GM08714 (cell line): Measurements from ENCODE around the gene NAAA.
"Not testable (repeated sequence)": the region's sequence is repeated elsewhere in the genome, so short reads cannot be mapped to it uniquely, and the experiment has no call there.

Experiments used
- H3K4me3 ChIP-seq: fragments of 200-500 bp; sonication (Bioruptor generic); 2 replicates; pipeline ENCODE4 v1.5.1; 2014; ENCODE audit warnings: mild to moderate bottlenecking, low read length, inconsistent platforms
- ZNF274 ChIP-seq: IDR thresholded peaks from 2 replicates; pipeline ENCODE4 v1.6.1; 2012; ENCODE audit warnings: mild to moderate bottlenecking, low read depth, low read length

The NAAA gene

GRCh38 chr4:75939890-75940691, 722 bp downstream of the NAAA start:
- peak overlapping the region; percentile 56; the same call in 1 of the 2 replicates for H3K4me3 ChIP-seq
- no peak for TF ChIP-seq ZNF274

GRCh38 chr4:75935628-75936027, 5.2 kb downstream of the NAAA start:
- TF ChIP-seq ZNF274 = no peak
- no peak overlapping the region for H3K4me3 ChIP-seq

DNA sequence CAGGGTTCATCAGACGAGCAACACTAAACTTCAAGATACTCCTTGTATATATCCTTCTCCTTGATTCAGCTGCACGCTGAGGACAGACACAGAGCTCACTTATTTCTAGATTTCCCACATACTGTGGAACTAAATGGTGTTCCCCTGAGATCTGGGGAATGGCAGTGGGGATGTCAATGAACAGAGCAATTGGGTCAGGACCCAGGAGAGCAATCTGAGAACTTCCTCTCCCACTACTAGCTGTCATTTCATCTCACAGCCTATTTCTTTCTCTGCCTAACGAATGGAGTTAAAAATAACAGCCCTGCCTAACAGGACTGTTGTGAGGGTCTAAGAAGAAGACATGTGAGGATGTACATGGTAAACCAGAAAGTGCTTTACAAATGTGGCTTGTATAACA, 10.7 kb downstream of the NAAA start:
- no peak for TF ChIP-seq ZNF274
- H3K4me3 ChIP-seq = no peak overlapping the region

- not testable (repeated sequence) for H3K4me3 ChIP-seq
These were observed 15.9 kb downstream of the NAAA start for GRCh38 chr4:75924916-75925315.

DNA sequence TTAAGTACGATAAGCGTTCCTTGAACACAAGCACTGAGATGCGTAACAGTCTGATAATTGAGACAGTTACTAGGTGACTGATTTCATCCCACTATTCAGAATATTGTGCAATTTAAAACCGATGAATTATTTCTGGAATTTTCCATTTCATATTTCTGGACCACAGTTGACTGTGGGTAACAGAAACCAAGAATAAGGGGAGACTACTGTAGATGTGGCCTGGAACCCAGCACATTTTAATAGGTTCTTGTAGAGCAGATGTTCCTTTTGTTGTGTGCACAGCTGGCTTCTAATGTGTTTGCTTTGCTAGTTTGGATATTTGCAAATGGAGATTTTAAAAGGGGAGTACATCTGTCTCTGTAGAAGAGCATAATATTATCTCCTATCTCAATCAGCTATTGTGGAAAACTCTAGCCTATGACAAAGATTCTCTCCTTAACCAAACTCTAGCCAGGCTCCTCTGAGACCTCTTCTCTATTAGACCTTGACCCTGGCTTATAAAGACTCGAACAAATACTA, 16.4 kb downstream of the NAAA start:
- H3K4me3 ChIP-seq = no peak overlapping the region
- TF ChIP-seq ZNF274 = no peak

GRCh38 chr4:75922588-75922987, 18.2 kb downstream of the NAAA start:
- no peak for TF ChIP-seq ZNF274

DNA sequence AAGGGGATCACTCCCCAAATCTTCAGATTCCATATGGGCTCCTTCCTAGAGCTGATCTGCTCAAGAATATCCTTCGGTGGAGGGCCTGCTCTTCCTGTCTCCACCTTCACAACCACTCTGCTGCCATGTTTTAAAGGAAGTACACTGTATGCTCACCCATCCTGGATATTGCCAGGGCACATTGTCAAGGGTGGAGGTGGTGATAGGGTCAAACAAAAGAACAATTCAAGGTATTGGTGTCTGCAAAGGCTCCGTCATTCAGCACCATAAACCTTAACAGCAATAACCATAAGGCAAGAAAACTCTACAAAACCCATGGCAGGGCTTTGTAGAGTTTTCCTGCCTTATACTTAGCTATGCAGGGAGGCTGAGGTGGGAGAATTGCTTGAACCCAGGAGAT, 18.9 kb downstream of the NAAA start:
- no peak for TF ChIP-seq ZNF274

More at GRCh38 chr4:75922588-75922987, 18.2 kb downstream of the NAAA start:
- H3K4me3 ChIP-seq = no peak overlapping the region

DNA sequence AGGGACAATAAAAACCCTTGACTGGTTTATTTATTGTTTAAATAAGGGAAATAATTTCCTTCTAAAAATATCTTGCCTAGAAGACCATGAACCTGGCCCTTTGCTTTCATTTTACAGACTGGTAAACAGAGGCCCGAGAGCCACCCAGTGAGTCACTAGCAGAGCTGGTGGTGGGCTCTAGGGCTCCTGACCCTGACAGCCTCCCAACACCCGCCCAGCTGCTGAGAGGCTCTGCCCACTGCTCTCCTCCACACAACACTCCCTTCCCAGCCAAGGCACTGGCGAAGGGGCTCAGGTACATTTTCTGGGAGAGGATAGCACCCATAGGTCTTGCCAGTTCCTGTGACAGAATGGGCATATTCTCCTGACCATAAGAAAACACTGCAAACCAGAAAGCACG, 20.5 kb downstream of the NAAA start:
- no peak overlapping the region for H3K4me3 ChIP-seq
- no peak for TF ChIP-seq ZNF274

More for the DNA sequence above, 18.9 kb downstream of the NAAA start:
- H3K4me3 ChIP-seq = no peak overlapping the region

- H3K4me3 ChIP-seq = no peak overlapping the region
- TF ChIP-seq ZNF274 = no peak
These were observed 20.9 kb downstream of the NAAA start for GRCh38 chr4:75919920-75920319.

DNA sequence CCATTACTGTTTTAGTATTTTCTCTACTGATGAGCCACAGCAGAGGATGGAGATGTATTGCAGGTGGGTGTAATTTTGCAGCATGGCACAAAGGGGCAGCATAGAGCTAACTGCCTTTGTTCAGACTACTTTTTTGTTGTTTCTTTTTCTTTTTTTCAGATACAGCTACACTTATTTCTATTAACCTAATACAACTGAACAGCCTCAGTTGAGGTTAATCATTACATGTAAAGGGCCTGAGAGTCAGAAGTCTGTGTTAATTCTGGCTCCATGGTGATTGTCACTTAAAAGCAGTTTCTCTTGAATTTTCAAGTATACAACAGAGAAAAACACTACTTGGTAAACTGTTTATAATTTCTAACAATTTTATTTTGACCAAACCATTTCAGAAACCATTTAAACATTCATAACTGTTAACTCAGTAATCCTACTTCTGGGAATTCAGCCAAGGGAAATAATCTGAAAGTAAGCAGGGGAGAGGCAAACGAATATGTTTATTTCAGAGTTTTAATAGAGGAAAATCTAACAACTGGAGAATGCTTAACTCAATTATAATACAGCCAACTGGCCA, 24.6 kb downstream of the NAAA start:
- H3K4me3 ChIP-seq = no peak overlapping the region
- no peak for TF ChIP-seq ZNF274

GRCh38 chr4:75912968-75913367, 27.8 kb downstream of the NAAA start:
- no peak for TF ChIP-seq ZNF274
- H3K4me3 ChIP-seq = no peak overlapping the region

GRCh38 chr4:75910831-75911230, 30.0 kb downstream of the NAAA start:
- H3K4me3 ChIP-seq = not testable (repeated sequence)

- H3K4me3 ChIP-seq = no peak overlapping the region
- TF ChIP-seq ZNF274 = no peak
These were observed 31.4 kb downstream of the NAAA start for GRCh38 chr4:75909405-75909804.

DNA sequence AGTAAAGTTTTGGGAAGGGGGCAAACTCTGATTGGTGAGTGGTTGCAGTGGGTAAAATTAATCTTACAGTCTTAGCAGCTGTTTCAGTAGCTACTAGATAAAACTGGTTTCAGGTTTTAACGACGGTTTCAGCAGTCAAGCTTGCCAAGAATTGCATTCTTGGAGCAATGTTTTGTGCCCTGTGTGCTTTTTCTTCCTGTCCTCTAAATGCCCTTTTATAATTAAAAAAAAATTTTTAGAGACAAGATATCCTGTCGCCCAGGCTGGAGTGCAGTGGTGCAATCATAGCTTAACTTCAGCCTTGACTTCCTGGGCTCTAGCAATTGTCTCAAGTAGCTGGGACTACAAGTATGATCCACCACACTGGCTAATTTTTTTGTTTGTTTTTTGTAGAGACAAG, 32.3 kb downstream of the NAAA start:
- H3K4me3 ChIP-seq = no peak overlapping the region
- TF ChIP-seq ZNF274 = no peak

- no peak overlapping the region for H3K4me3 ChIP-seq
- TF ChIP-seq ZNF274 = no peak
These were observed 32.8 kb downstream of the NAAA start for GRCh38 chr4:75907966-75908365.

GRCh38 chr4:75904076-75904475, 36.7 kb downstream of the NAAA start:
- H3K4me3 ChIP-seq = no peak overlapping the region
- TF ChIP-seq ZNF274 = no peak
